Common myeloid progenitor, CD34-positive (primary cell): ENCODE results near the gene PRICKLE1.

Experiments used
- CTCF ChIA-PET: fragments of 350-600 bp; sonication (Branson Sonifier 250); formaldehyde crosslinking; loops from one replicate; lab custom pipeline; 2021; ENCODE audit warnings: antibody characterized with exemption; lab: Charles Lee
- POLR2A ChIA-PET: fragments of 350-600 bp; sonication (Branson Sonifier 250); formaldehyde crosslinking; loops from one replicate; lab custom pipeline; 2021; ENCODE audit warnings: antibody characterized with exemption; lab: Charles Lee
- DNase-seq, 3 donors: peaks; one replicate each; pipeline versions ENCODE4 v3.0.0 to v3.0.0-alpha.2; 2013
- H3K27ac ChIP-seq, 2 experiments: 1 replicate in 1 of 2; 2 replicates in 1 of 2; pipeline ENCODE4 v1.7.0; 2013; ENCODE audit warnings: inconsistent platforms in 2 of 2, low read length in 2 of 2, mild to moderate bottlenecking in 2 of 2, low read depth in 1 of 2, moderate library complexity in 1 of 2; ENCODE audit not compliant: severe bottlenecking in 2 of 2, insufficient read depth in 1 of 2, poor library complexity in 1 of 2
- H3K27me3 ChIP-seq, 5 experiments: replicated peaks in 2 of 5; 1 replicate in 3 of 5; 2 replicates in 2 of 5; pipeline versions ENCODE4 v1.6.1 to v1.7.0; 2013; ENCODE audit warnings: low read length in 4 of 5, mild to moderate bottlenecking in 2 of 5, moderate library complexity in 2 of 5, inconsistent platforms in 1 of 5; ENCODE audit not compliant: insufficient read depth in 5 of 5, control insufficient read depth in 4 of 5
- H3K36me3 ChIP-seq, 4 experiments: 1 replicate in 2 of 4; 2 replicates in 2 of 4; pipeline versions ENCODE4 v1.6.1 to v1.7.0; 2013; ENCODE audit warnings: low read length in 3 of 4, control low read depth in 1 of 4, mild to moderate bottlenecking in 1 of 4; ENCODE audit not compliant: control insufficient read depth in 4 of 4, insufficient read depth in 4 of 4
- H3K4me1 ChIP-seq, 4 experiments: 1 replicate in 3 of 4; 2 replicates in 1 of 4; pipeline versions ENCODE4 v1.6.1 to v1.7.1; 2013; ENCODE audit warnings: low read length in 3 of 4, mild to moderate bottlenecking in 3 of 4, control low read depth in 1 of 4, inconsistent platforms in 1 of 4, moderate library complexity in 1 of 4; ENCODE audit not compliant: control insufficient read depth in 4 of 4, insufficient read depth in 4 of 4; ENCODE audit errors: control extremely low read depth in 1 of 4
- H3K4me3 ChIP-seq, 7 experiments: 1 replicate in 4 of 7; 2 replicates in 3 of 7; pipeline versions ENCODE4 v1.5.1 to v1.7.0; 2013; ENCODE audit warnings: mild to moderate bottlenecking in 7 of 7, low read length in 6 of 7, moderate library complexity in 6 of 7, inconsistent platforms in 2 of 7, low read depth in 2 of 7, control low read depth in 1 of 7; ENCODE audit not compliant: insufficient read depth in 4 of 7, control insufficient read depth in 1 of 7; ENCODE audit errors: extremely low read depth in 1 of 7
- H3K9me3 ChIP-seq, 5 experiments: 1 replicate in 4 of 5; 2 replicates in 1 of 5; pipeline versions ENCODE4 v1.6.1 to v1.7.1; 2013; ENCODE audit warnings: low read length in 4 of 5, mild to moderate bottlenecking in 2 of 5, inconsistent platforms in 1 of 5, low read depth in 1 of 5, moderate library complexity in 1 of 5; ENCODE audit not compliant: control insufficient read depth in 4 of 5, insufficient read depth in 2 of 5; ENCODE audit errors: control extremely low read depth in 1 of 5
- WGBS: methylation state at CpG from one replicate; pipeline ENCODE4 v1.1.5; 2013; ENCODE audit not compliant: insufficient coverage; 5-methylcytosine and 5-hydroxymethylcytosine counted together

The PRICKLE1 gene

GRCh38 chr12:42468921-42469320 is 120.6 kb downstream of the PRICKLE1 start:
- DNase-seq: peak; percentile 13 to 60 (median 45)
- Histone ChIP-seq H3K9me3 (no peaks in the 10 kb centered on the region), H3K27me3 (no peaks in the 10 kb centered on the region), H3K4me1 (peaks cover 20 to 30% (median 26%) of the 10 kb centered on the region in 4 experiments), H3K36me3 (peaks cover 5 to 16% (median 10%) of the 10 kb centered on the region in 4 experiments), H3K27ac (no peak overlapping the region), H3K4me3 (peak overlapping the region in 6 of 7 experiments; percentile 52 to 82 (median 65))
- CTCF ChIA-PET: interaction anchor here (1.2 to 3.5 kb wide), 5 partner anchors 9 to 78 kb away, joined by 3 to 19 read pairs (median 3); no protein-coding TSS in a partner anchor
- WGBS: 0% methylated on average over 3 of the region's 3 CpGs
- POLR2A ChIA-PET: no interaction called here

- no peaks in the 10 kb centered on the region for H3K27me3 ChIP-seq
- POLR2A ChIA-PET: no interaction called here
- H3K4me1 ChIP-seq: peaks cover 20 to 30% (median 26%) of the 10 kb centered on the region in 4 experiments
- WGBS: 0% methylated on average over 2 of the region's 9 CpGs
- CTCF ChIA-PET: interaction anchor here (0.8 to 3.5 kb wide), 6 partner anchors 9 to 79 kb away, joined by 3 to 19 read pairs (median 3); no protein-coding TSS in a partner anchor
- peak; percentile 14 to 75 (median 60) for DNase-seq
- H3K4me3 ChIP-seq: peak overlapping the region in 6 of 7 experiments; percentile 52 to 82 (median 65)
- H3K9me3 ChIP-seq: no peaks in the 10 kb centered on the region
- H3K36me3 ChIP-seq: peaks cover 5 to 16% (median 10%) of the 10 kb centered on the region in 4 experiments
- no peak overlapping the region for H3K27ac ChIP-seq
Measured at GRCh38 chr12:42468341-42468821, 121.2 kb downstream of the PRICKLE1 start.

GRCh38 chr12:42463671-42464070 is 125.9 kb downstream of the PRICKLE1 start:
- Histone ChIP-seq H3K4me1 (peaks cover 9 to 16% (median 11%) of the 10 kb centered on the region in 4 experiments), H3K36me3 (peaks cover 8 to 21% (median 12%) of the 10 kb centered on the region in 4 experiments), H3K4me3 (no peak overlapping the region), H3K27ac (no peak overlapping the region), H3K9me3 (no peaks in the 10 kb centered on the region), H3K27me3 (no peaks in the 10 kb centered on the region)
- 100% methylated on average over 1 of the region's 4 CpGs for WGBS
- ChIA-PET POLR2A (no interaction called here), CTCF (interaction anchor here (1.0 to 1.4 kb wide), 2 partner anchors 15 to 19 kb away, joined by 3 to 4 read pairs; no protein-coding TSS in a partner anchor)
- no peak for DNase-seq

- peak overlapping the region in 1 of 2 experiments; percentile 11 for H3K27ac ChIP-seq
- H3K9me3 ChIP-seq: no peaks in the 10 kb centered on the region
- peaks cover 0 to 6% (median under 1%) of the 10 kb centered on the region in 4 experiments for H3K4me1 ChIP-seq
- ChIA-PET CTCF (no interaction called here), POLR2A (interaction anchor here (0.5 kb wide), 1 partner anchor 47 kb away, joined by 3 read pairs; no protein-coding TSS in a partner anchor)
- whole genome bisulfite sequencing: 17% methylated on average over 3 of the region's 3 CpGs
- no peak for DNase-seq
- no peak overlapping the region for H3K4me3 ChIP-seq
- no peaks in the 10 kb centered on the region for H3K27me3 ChIP-seq
- H3K36me3 ChIP-seq: peaks cover 8 to 21% (median 12%) of the 10 kb centered on the region in 4 experiments
Measured at GRCh38 chr12:42462486-42462885, 127.1 kb downstream of the PRICKLE1 start.

DNA sequence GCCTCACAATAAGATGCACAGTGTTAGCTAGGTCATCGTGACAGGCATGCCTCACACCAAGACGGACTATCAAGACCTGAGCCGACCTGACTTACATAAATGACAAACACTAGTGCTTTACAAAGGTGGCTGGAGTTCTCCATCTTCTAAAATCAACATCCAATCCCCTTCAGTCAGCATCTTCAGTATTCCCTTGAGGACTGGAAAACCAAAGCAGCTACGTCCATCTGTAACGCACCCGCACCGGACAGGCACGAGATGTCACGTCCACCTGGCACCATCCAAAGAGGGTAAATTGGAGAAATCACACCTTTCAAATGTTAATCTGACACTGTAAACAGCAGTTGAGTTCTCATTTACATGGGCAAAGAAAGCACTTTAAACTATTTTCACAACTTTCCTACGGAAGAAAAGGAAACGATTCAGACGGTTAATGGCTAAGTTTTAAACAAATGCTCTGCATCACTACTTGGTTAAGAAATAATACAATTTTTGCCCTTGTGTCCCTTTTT is 130.2 kb downstream of the PRICKLE1 start:
- WGBS: 94% methylated on average over 11 of the region's 12 CpGs
- ChIA-PET POLR2A (no interaction called here), CTCF (interaction anchor here (0.8 to 1.5 kb wide), 2 partner anchors 9 to 26 kb away, joined by 3 to 4 read pairs; no protein-coding TSS in a partner anchor)
- Histone ChIP-seq H3K27me3 (no peaks in the 10 kb centered on the region), H3K36me3 (peaks cover 1 to 7% (median 4%) of the 10 kb centered on the region in 4 experiments), H3K9me3 (no peaks in the 10 kb centered on the region), H3K27ac (no peak overlapping the region), H3K4me3 (no peak overlapping the region), H3K4me1 (peaks cover 0 to 6% (median 0%) of the 10 kb centered on the region in 4 experiments)
- DNase-seq: no peak

- no peak overlapping the region for H3K4me3 ChIP-seq
- H3K27me3 ChIP-seq: no peaks in the 10 kb centered on the region
- H3K27ac ChIP-seq: no peak overlapping the region
- POLR2A ChIA-PET: no interaction called here
- CTCF ChIA-PET: interaction anchor here (1.5 kb wide), 1 partner anchor 26 kb away, joined by 4 read pairs; no protein-coding TSS in a partner anchor
- peaks cover 0 to 5% (median 4%) of the 10 kb centered on the region in 4 experiments for H3K36me3 ChIP-seq
- H3K9me3 ChIP-seq: no peaks in the 10 kb centered on the region
- no CpG with 5 or more reads among the region's 2 CpGs for WGBS
- DNase-seq: no peak
- peaks cover 0 to 6% (median 0%) of the 10 kb centered on the region in 4 experiments for H3K4me1 ChIP-seq
Measured at GRCh38 chr12:42458575-42458974, 131.0 kb downstream of the PRICKLE1 start.

GRCh38 chr12:42450248-42450647 is 139.3 kb downstream of the PRICKLE1 start:
- no CpG with 5 or more reads among the region's 2 CpGs for WGBS
- H3K27ac ChIP-seq: no peak overlapping the region
- no peaks in the 10 kb centered on the region for H3K27me3 ChIP-seq
- no peaks in the 10 kb centered on the region for H3K4me1 ChIP-seq
- H3K36me3 ChIP-seq: peaks cover 6 to 32% (median 18%) of the 10 kb centered on the region in 4 experiments
- ChIA-PET POLR2A (no interaction called here), CTCF (no interaction called here)
- no peak overlapping the region for H3K4me3 ChIP-seq
- H3K9me3 ChIP-seq: no peaks in the 10 kb centered on the region
- no peak for DNase-seq
